Fibroblast of skin of left biceps (primary cell): Measurements from ENCODE around the gene TBX5.

Experiments
- DNase-seq, 2 experiments: peaks; one replicate each; pipeline ENCODE4 v3.0.0-alpha.2; 2013; ENCODE audit warnings: low read depth in 2 of 2

The TBX5 gene

DNA sequence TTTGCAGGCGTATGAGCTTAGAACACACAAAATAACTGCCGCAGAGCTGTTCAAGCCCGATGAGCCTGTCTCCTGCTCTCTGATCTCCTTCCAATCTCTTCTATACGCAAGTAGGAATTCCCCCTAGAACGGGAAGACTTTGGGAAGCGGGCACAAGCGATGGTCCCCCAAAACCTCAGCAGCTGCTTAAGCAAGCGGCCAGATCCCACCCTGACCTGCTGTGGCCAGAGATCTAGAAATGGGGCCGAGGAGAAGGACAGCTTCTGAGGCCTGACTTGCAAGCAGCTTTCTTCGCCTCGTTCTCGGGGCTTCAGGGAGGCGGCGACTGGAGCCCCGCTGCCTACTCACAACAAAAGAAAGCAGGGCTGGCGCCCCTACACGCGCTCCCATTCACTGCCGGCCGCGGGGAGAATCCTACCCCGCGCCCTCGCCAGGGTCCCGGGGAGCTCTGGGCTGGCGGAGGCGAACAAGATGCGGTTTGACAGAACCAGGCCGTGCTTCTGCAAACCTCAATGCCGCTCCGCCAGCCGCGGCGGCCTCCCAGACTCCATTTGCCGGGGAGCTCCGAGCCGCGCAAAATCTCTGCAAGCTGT lies 922 bp downstream of the TBX5 start:
- no peak for DNase-seq

DNA sequence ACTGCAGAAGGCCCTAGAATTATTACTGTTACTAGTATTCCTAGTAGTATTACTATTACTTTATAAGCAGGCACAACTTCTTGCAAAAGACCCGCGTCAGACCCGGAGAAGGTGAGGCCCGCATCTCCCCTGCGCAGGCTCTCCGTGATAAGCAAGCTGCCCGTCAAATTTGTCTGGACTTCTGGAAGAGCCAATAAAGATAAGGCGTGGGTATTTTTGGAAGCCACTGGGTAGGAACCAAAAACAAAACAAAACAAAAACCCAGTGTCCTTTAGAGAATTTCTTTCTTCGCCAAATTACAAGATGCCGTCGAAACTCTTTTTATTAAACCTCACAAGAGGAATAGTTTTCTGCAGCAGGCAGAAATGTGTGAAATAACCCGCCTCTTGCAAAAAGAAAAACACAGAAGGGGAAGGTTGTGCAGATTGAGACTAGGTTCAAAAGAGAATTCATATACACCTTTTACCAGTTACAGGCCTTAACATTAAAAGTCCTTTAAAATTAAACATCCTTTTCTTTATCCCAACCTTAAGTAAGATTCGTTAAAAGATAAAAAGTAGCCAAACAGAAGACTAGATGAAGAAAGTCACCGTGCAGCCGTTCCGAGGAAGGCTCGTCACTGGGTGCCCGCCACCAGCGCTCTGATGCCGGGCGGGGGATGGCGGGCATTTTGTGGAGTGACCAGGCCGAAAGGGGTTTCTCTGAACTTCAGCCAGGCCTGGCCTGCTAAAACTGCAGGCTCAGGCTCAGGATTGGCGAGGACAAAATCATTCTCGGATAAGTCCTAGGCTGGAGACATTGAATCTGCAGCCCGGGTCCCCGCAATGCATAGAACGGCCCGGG lies 1.6 kb downstream of the TBX5 start:
- no peak for DNase-seq

DNA sequence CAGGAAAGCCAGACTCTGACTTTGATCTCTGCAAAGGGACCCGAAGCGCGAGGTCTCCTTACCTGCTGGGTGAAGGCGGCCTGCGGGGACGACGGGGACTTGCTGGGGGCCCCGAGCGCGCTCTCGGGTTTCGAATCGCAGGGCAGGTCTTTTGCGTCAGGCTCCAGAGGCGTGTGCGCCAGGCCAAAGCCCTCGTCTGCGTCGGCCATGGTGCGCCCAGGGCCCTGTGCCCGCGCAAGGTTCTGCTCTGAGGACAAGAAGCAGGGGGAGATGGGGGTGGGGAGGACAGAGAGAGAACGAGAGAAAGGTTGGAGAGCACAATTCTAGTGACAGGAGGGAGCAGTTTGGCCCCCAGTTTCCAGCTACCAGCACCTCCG lies 2.3 kb downstream of the TBX5 start:
- DNase-seq = no peak

DNA sequence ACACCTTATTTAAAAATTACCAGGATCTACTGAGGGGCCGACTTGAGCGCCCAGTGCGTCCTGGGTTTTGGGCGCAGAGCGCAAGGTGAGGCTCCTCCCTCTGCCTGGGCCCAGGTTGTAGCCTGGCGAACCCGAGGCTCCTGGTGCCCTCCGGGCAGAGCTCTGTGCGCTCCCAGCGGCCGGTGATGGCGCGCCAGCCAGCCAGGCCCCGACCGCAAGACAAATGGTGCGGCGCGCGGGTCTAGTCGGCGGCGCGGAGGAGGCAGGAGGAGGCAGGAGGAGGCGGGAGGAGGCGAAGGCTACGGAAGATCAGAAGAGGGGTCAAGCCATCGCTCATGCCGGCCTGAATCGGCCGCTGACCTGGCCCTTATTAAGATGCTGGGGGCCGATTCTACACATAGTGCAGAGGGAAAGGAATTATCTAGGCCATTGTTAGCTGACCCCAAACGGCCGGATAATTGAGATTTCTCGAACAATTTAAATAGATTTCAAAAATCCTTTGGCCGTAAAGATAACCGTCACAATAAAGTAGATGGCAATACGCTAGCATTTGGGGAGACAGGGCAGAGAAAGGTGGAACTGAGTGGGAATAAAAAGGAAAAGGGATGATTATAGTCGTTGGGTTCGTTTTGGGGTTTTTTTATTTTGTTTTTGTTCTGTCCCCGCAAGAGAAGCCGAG lies 2.8 kb downstream of the TBX5 start:
- no peak for DNase-seq

DNA sequence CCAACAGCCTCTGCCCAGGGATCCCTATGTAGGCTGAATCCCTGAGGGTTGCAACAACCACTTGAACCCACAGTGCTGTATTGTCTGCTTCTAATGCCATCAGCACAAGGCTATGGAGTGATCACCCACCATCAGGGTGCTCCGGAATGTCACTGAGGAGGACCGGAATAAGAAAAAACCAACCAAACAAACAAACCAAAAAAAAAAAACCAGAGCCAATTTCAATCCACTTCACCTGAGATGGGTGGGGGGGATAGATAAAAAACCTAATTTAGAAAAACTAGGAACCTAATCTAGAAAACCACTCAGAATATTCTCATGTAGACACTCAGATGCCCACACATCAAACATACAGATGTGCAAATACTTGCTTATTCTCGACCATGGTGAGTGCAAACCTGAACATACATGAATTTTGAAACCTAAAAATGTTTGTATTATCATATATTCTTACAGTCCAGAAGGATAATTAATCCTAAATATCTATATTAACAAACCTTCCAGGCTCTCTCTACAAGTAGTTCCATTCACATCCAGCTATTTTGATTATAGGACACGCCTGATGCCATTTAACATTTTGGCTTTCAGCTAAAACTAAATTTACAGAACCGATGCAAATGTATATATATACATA lies 3.7 kb downstream of the TBX5 start:
- DNase-seq = no peak

DNA sequence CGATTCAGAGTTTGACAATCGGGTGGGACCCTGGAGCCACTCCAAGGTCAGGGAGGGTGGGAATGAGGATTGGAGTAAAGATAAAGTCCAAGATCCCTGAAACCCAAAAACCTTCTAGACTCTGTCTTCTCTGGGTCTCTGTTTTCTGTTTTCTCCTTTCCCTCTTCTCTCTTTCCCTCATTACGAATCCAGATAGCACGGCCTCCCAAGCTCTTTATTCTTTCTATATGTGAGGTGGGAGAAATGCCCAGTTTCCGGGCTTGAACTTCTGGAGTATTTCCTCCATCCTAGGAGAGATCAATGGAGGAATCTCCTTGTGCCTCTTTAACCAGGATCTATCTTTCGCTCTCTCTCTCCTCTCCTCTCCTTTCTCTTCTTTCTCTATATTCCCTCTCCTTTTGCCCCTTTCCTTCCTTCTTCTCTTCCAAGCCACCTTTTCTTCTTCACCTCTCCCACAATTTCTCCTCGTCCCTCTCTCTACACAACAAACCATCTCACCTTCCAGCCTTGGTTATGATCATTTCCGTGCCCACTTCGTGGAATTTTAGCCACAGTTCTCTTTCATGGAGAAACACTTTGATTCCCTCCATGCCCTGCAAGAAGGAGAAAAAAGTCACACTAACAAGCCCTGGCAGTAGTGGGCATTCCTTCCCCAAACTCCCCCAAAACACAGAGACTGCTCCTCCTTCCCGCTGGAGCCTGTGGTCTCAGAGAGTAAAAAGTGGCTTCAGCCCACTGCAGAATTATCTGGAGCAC lies 4.4 kb downstream of the TBX5 start:
- DNase-seq = no peak

DNA sequence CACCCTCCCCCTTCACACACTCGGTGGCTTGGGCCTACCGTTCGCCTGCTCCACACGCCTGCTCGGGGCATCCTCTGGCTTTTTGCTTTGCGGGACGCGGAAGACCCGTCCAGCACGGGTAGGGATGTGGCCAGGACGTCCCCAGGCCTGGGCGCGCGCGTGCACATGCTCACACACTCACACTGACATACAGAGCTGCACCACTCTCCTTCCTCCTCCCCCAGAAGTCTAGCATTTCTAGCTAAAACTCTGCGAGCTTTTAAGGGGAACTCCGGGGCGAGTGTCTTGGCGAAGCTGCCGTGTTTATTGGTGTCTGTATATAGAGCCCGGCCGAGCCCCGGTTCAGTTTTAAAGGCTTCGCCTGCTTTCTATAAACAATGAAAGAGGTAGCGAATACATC lies 5.0 kb downstream of the TBX5 start:
- DNase-seq = peak; percentile 63 to 71

DNA sequence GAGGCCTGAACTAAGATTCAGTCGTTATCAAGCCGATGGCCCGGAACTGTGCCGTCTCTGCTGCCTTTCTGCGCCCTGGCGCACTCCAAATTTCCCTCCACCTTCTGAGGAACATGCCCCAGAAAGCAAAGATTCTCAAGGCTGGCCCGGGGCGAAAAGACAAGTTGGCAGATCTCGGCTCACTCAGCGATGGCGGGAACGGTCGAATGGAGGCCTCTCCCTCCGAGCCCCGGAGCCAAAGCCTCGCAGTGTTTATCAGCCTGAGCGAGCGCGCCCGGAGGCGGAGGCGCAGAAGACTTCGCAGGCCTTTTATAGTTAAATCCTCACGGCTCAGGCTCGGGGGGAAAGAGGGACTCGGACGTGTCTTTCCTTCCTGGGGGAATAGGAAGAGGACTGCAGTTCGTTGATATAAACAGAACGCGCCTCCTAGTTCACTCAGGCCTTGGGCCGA lies 5.6 kb downstream of the TBX5 start:
- DNase-seq = no peak

DNA sequence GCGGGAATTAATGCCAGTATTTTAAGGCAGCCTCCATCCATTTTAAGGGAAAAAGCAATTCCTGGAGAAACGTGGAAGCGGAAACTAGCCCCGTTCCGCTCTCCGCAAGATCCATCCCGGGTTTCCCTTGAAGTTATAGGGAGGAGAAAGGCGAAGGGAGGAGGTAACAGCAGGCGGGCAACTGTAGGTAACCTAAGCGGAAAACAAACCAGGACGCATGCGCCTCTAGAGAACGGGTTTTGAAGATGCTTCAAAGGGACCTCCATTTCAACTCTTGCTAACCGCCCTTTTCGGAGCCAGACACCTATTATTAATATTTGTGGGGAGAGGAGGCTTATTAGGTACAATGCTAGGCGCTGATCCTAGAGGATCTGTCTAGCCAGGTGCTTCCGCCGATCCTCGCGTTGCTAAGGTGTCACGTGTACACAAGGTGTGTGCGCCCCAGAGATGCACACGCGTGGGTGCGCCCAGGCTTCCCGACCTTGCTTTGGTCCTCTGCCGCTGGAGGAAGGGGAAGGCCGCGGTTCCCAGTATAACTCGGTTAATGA lies 6.2 kb downstream of the TBX5 start:
- DNase-seq = no peak

DNA sequence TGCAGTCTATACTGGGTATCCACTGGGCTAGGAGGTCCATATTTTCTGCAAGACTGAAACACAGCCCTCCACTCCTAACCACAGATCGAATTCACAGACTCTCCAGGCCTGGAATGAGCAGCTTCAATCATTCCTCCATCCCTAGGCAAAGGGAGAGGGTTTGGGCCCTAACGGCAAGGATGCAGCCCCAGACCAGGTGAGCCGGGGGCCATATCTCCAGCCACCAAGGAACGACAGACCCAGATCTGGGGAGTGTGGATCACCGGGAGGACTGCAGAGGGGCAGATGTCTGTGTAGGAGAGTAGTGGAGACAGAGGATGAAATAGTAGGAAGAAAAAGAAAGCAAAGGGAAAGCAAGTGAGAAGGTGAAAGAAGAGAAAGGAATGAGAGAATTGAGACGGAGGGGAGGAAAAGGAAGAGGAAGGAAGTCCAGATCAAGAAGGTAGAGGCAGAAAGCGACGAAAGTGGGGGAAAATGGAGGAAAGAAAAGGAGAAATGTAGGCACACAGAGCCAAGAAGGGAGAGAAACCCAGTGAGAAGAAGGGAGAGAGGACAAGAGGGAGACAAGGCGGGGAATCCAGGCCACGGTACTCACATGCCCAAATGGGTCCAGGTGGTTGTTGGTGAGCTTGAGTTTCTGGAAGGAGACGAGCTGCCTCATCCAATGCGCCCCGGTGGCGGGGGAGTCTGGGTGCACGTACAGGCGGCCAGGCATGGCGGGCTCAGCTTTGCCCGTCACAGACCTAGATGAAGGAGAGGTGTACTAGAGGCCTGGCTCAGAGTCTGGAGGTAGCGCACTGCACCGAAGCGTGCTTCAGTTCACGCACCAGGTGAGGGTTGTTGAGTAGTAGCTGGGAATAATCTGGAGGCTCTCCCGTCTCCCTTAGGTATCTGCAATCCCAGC lies 7.7 kb downstream of the TBX5 start:
- no peak for DNase-seq

DNA sequence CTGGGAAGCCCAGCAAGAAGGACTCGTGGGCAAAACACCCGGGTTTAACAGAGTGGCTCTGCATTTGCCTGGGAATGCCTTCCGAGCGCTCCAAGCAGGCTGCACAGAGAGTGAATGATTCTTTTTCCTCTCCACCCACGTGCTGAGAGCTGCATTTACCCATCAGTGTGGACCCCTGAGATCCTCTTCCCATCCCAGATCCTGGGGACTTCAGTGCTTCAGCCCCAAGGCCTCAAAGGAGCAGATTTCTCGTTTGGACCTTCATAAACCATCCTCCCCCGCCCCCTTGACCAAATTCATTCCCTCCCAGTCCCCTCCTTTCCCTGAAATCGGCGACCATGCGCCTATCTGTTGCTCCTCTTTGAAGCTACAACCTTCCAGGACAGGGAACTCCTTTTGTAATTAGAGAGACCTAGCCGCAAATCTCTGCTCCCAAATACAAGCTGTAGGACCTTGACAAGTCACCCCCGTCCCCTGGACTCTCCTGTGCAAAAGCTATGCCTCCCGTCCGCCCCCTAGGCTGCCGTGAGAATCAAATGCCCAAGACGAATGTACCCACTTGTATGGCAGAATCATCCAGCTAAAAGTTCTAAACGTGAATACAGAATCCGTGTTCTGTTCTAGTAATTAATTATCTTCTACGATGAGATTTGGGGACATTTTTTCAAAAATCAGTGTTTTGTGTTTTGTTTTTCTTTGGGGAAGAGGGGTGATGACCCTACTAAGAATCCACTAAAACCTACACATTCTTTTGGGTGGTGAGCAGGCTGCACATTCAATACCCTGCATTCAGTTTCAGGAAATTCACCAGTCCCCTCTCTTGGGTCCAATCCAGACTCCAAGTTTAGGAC lies 8.8 kb downstream of the TBX5 start:
- DNase-seq = no peak

DNA sequence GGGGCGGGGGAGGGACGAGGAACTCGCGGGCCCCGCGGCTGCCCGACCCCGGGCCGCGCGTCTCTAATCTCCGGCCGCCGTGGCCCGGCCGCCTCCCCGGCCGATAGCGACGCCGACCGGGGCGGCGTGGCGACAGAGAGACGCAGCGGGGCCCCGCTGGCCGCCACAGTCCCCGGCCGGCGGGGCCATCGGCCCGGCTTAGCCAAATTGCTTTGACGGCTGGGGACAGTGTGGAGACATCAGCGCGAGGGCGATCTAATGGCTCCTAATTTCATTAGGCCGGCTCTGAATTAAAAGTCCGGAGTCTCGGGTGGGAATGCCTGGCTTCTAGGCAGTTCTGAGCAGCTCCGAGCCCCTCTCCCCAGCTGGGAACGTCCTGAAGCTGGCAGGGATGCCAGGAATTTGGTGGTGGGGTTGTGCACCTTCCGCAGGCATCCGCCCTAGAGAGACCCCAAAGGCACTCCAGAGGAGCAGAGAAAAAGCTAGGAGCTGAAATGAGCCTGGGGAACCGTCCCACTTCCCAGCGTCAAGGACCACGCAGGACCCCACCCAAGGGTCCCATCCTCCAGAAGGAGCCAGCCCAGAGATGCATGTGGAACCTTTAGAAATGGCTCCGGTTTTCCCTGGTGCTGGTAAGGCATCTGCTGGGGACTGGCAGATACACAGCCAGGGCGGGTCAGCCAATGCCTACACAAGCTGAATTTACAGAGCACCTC lies 9.6 kb downstream of the TBX5 start:
- DNase-seq = no peak

DNA sequence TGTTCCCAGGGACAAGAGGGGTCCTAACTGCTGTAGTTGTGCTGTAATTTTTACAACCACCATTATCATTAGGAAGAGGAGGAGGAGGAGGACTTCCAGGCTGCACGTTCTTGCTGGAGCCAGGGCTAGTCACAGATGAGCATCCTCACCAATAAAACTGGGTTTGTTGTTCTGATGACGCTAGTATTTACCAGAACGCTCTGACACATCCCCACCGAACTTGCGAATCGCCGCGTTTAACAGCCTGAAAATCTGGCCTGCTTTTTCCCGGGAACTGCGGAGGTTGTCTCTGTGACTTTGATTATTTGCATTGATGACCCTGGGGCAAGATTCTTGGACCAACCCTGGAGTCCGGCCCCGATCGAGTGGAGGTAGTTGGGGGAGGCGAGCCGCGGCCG lies 10.2 kb downstream of the TBX5 start:
- DNase-seq = no peak

DNA sequence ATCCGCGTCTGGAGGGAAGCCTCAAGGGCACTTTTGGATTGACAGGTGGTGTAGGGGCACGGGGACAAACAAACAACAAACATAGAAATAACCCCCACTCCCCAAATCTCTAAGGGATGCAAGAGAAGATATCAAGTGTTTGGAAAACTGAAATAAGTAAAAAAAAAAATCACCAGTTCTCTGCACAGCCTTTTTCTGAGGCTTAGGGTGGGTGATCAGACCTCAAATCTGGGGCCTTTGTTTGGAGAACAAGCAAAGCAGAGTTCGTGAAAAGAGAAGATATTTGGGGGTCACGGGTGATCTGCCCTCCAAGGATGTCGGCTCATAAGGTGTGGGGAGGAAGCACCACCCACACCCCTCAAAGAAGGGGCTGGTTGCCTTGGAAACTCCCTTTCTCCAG lies 10.7 kb downstream of the TBX5 start:
- DNase-seq = no peak

DNA sequence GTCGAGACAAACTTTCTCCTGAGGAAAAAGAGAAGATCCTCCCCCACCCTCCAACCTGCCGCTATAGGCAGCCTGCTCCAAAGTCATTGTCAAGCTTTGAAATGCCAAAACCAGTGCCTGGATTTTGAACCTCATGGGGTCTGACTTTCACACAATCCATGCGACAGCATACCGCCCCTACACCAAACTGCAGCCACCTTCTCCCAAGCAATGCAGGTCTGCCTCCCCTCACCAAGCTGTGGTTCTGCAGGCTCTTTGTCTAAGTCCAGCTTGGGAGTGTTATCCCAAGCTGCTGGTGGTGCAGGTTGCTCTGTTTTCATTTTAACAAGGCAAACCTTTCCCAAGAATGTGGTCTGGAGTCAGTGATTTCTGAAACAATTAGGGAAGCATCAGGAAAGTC lies 12.4 kb downstream of the TBX5 start:
- DNase-seq = no peak

DNA sequence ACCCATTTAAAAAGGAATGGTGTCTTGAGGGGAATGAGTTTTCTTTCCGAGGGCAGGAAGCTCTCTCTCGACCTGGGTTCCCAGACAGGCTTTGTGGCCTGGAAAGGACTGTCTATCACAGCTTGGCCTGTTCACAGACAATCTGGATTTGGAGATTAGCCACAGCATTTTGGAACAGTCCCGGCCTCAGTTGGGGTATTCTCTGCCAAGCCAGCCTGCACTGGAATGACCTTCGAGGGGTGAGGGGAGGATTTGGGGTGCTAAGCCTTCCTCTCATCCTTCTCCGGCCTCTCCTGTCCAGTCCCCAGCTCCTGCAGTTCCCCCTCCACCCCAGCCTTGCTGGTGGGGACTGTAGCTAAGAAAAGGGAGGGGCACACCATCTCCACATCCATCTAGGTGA lies 13.0 kb downstream of the TBX5 start:
- no peak for DNase-seq

DNA sequence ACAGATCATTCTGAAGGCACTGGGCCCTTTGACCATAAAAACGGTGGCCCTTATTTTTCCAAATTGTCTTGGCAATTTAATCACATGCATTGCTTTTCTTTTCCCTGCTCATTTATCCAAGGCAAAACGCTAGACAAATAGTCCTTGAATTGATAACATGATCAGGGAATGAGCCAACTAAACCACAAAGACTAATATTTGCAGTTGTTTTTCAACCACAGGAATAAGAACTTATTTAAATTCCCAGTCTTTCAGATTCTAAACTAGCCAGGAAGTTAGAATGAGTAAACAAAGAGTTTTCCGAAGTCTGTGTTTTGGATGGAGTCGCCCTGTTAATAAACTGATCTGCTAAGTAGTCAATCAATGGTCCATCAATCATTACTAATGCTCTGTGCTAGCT lies 14.9 kb downstream of the TBX5 start:
- DNase-seq = no peak

DNA sequence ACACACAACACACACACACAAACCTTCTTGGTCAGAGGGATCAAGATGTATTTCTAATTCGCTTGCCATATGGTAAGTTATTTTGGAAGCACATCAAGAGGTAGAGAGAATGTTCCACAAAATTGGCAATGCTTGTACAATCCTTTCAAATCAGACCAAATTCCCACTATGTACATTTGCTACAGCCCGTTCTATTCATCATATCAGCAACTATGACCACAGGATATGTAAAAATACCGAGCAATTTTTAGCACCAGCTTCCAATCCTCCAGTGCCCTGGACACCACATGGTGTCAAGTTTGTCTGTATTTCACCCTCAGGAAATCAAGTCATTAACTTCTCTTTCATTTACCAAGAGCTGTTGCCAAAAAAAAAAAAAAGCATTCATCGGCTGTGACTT lies 21.2 kb downstream of the TBX5 start:
- DNase-seq = peak; percentile 96 to 97

DNA sequence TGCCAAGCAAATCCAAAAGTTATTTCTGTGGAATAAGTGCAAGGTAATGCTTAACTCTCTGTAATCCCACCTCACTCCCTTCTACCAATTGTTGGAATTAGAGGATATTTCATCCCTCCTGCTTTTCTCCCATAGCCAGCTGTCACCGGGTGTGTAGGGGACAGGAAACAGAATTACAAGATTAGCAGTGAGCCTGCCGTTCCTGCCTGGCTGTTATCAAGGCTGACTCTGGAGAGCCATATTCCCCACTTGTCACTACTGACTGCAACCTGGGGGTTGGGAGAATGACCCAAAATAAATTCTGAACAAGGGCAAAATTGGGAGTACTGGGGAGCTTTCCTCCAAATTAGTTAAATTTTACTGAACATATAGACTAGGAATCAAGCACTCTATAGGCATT lies 24.8 kb downstream of the TBX5 start:
- no peak for DNase-seq
